Bronchial epithelial cell (primary cell): ENCODE results near the gene BARHL1. TPM values are rescaled to one million over a fixed set of nuclear protein-coding genes. Genes with fewer than 3 reads are reported as not detected.

ENCODE experiments used
- DNase-seq: peaks from one replicate; pipeline ENCODE4 v3.0.0-alpha.2; 2010; ENCODE audit warnings: low read depth
- FAIRE-seq: peaks from 2 replicates; lab custom pipeline; 2011; peaks lifted over from hg19 to GRCh38; lab: Jason Lieb, UNC
- H3K27me3 ChIP-seq: 2 replicates; pipeline ENCODE4 v1.5.1; 2011; ENCODE audit warnings: low read length; ENCODE audit not compliant: control insufficient read depth, insufficient read depth
- H3K36me3 ChIP-seq: 2 replicates; pipeline ENCODE4 v1.5.1; 2011; ENCODE audit warnings: low read length; ENCODE audit not compliant: control insufficient read depth, insufficient read depth
- H3K4me3 ChIP-seq: 2 replicates; pipeline ENCODE4 v1.5.1; 2011; ENCODE audit warnings: mild to moderate bottlenecking, low read depth, low read length, control low read depth
- CTCF ChIP-seq: IDR thresholded peaks from 2 replicates; pipeline ENCODE4 v1.5.1; 2011; ENCODE audit warnings: mild to moderate bottlenecking, moderate library complexity, low read length, control low read depth, inconsistent platforms; ENCODE audit not compliant: insufficient read depth, severe bottlenecking
- total RNA-seq: library from RNA; depleted of rRNA; stranded (reverse); fragments of >200 nt; gene quantifications from 2 replicates; pipeline ENCODE4 v1.2.1, GENCODE V29; 2014

BARHL1 gene
- total RNA-seq, 1 donor from 2014 or later = not detected

- FAIRE-seq = no peak
- Histone ChIP-seq H3K4me3 (no peak overlapping the region), H3K27me3 (peaks cover 64% of the 10 kb centered on the region), H3K36me3 (peaks cover 3% of the 10 kb centered on the region)
- no peak for DNase-seq
- TF ChIP-seq CTCF = no peak
Observed at GRCh38 chr9:132589148-132590036, 7.0 kb downstream of the BARHL1 start.

- DNase-seq = no peak
- FAIRE-seq = no peak
- peaks cover 3% of the 10 kb centered on the region for H3K36me3 ChIP-seq
- H3K4me3 ChIP-seq = no peak overlapping the region
- peaks cover 58% of the 10 kb centered on the region for H3K27me3 ChIP-seq
- no peak for TF ChIP-seq CTCF
Observed at GRCh38 chr9:132590037-132590317, 7.6 kb downstream of the BARHL1 start.

DNA sequence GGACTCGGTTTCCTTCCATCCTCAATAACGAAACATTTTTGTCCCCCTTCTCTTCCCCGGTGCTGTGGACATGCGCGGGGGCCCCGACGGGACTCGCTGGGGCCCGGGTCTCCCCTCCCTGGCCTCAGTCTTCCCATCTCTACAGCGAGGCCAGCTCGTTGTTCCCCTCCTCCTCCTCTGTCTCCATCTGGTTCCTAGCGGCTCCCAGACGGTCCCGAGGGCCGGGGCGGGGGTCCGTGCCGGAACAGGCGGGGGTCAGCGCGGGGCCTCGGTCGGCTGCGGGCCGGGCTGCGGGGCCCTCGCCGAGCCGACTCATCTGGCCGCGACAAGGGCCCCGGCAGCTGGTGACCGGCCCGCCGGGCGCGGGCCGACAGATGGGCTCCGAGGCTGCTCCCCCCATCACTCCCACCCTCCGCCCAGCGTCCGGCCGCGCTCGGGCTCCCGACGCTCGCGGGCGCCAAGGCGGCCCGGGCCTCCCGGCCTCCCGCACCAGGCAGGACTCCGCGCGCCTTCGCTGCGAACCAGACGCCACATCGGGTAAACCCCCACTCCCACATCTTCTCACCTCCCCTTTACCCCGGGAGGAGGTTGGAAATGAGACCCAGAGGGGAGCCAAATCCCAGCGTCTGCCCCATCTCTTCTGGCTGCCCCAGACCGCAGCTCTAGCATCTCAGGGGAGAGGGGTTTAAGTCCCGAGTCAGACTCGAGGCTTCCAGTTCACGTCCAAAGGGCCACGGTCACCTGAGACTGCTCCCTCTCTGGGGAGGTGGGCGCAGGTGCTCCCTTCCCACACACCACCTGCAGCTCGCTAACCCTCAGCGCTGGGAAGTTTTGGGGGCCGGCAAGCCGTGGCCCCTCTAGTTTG is 8.1 kb downstream of the BARHL1 start:
- no peak for FAIRE-seq
- TF ChIP-seq CTCF = no peak
- Histone ChIP-seq H3K36me3 (peaks cover 3% of the 10 kb centered on the region), H3K27me3 (peaks cover 53% of the 10 kb centered on the region), H3K4me3 (no peak overlapping the region)
- DNase-seq = no peak

DNA sequence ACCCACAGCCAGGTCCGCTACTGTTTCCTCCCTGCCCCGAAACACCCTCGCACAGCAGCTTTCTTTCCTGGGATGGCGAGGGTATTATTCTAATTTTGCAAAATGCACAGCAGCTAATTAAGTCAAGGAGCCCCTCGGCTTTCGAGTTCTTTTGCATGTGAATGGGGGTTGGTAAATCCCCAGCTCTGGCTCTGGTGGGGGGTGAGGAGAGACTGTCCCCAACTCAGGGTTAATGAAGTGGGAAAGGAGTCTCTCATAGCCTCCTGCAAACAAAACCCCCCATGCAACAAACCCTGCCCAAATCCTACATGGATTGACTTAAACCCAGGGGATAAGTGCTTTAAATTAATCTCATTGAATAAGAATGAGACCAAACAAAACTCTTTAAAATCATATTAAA is 8.8 kb downstream of the BARHL1 start:
- Histone ChIP-seq H3K4me3 (no peak overlapping the region), H3K27me3 (peaks cover 46% of the 10 kb centered on the region), H3K36me3 (peaks cover 3% of the 10 kb centered on the region)
- FAIRE-seq (no peak), DNase-seq (no peak)
- no peak for TF ChIP-seq CTCF

DNA sequence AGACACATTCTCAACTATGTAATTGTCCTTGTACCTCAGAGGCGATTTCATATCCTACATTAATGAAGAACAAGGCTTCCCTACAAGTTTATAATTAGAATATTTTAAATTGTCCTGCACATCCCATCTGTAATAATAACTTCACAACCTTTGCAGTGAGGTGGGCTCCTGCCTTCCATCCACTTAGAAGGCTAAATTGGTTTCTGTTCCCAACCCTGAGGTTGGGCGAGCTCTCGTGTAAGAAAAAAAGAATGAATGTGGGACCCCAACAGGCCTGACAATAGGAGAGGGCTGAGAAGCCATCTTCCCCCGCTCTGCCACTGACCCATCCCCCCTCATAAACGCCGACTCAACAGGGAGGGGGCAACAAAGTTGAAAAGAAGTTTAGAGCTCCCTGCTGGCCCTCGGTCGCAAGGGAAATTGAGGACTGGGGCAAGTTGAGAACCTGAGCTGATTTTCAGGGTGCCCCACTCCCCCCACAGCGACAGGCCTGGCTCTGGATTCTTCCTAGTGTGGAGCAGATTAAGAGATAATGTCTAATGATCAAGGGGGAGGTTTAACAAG is 9.4 kb downstream of the BARHL1 start:
- TF ChIP-seq CTCF = no peak
- no peak for FAIRE-seq

More for the DNA sequence above, 9.4 kb downstream of the BARHL1 start:
- H3K36me3 ChIP-seq = peaks cover 3% of the 10 kb centered on the region
- DNase-seq = no peak
- H3K4me3 ChIP-seq = no peak overlapping the region
- peaks cover 40% of the 10 kb centered on the region for H3K27me3 ChIP-seq
